GM18507 (cell line): Measurements from ENCODE around the gene SLC38A10.

Source experiments
- DNase-seq: peaks from one replicate; pipeline ENCODE4 v3.0.0; 2011; ENCODE audit warnings: low read depth; ENCODE audit not compliant: insufficient read length; ENCODE audit errors: extremely low spot score
- FAIRE-seq: peaks from 2 replicates; lab custom pipeline; 2011; peaks lifted over from hg19 to GRCh38; lab: Jason Lieb, UNC

Gene SLC38A10

DNA sequence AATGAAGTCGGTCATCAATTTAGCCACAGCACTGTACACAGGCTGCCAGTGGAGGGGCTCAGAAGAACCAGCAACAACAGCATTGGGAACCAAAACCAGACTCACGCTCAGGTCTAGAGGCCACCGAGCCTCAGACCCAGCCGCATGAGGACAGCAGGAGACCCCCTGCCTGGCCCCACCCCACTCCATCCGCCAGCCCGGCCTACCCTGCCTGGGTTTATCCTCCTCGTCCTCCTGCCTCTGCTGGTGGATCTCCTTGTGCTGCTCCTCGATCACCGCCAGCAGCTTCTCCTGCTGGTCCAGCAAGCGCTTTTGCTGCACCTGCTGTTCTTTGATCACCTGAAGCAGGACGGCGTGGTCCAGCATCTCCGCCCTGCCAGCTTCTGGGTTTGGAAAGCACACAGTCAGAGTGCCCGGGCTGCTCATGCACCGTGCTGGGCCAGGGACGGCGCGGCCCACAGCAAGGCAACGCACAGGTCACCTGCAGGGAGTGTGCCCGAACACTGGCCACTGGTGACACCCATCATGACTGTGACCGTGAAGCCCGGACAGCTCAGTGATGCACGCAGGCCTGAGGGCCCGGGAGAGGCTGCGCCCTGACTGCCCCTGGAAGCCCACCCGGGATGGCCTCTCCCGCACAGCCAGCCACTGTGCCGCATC lies 48.3 kb downstream of the SLC38A10 start:
- DNase-seq (no peak), FAIRE-seq (no peak)

- no peak for FAIRE-seq
Measured at GRCh38 chr17:81246343-81246670, 48.8 kb downstream of the SLC38A10 start.

DNA sequence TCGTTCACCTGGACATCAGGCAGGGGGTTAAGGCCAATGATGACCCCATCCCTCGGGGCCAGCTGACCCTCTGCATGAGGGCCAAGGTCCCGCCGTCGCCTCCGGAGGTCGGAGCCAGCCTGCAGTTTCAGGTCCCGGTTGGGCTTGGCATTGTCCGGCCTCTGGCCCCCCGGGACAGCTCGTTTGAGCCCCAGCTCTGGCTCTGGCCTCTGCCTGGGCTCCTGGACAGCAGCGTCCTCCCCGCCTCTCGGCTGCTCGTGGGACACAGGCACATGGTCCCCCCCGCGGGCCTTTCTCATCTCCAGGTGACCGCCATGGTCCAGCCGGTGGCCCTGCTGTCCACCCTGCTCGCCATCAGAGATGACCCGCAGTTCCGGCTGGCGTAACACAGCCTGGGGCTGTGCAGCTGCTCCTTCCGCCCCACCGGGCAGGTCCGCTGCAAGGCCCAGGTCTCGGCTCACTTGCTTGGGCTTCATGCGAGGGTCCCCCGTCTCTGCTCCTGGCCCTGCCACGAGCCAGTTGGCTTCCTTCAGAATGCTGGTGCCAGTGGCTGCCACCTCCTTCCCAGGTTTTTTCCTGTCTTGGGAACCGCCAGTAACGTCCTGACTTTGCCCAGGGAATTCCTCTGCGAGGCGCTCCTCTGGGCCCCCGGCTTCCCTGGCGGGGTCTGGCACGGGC lies 49.3 kb downstream of the SLC38A10 start:
- FAIRE-seq: no peak
- DNase-seq: no peak

More at GRCh38 chr17:81246343-81246670, 48.8 kb downstream of the SLC38A10 start:
- no peak for DNase-seq

- no peak for DNase-seq
- FAIRE-seq: peak; percentile 42
Measured at GRCh38 chr17:81245024-81245664, 50.0 kb downstream of the SLC38A10 start.

- FAIRE-seq: no peak
- DNase-seq: no peak
Measured at GRCh38 chr17:81244358-81245023, 50.6 kb downstream of the SLC38A10 start.

DNA sequence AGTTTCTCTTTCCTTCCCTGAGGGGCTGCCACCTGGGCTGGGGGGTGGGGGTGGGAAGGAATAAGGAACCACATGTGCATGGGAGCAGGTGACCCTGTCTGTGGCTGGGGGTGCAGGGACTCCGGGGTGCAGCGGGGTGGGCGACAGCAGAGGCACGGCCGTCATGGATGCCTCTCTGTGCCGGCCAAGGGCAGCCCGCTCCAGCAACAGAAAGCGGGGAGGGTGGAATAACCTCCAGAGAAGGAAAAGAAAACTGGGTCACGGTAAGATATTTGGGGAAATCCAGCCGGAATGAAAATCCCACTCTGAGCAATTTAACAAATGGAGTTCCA lies 51.8 kb downstream of the SLC38A10 start:
- DNase-seq (no peak), FAIRE-seq (no peak)

DNA sequence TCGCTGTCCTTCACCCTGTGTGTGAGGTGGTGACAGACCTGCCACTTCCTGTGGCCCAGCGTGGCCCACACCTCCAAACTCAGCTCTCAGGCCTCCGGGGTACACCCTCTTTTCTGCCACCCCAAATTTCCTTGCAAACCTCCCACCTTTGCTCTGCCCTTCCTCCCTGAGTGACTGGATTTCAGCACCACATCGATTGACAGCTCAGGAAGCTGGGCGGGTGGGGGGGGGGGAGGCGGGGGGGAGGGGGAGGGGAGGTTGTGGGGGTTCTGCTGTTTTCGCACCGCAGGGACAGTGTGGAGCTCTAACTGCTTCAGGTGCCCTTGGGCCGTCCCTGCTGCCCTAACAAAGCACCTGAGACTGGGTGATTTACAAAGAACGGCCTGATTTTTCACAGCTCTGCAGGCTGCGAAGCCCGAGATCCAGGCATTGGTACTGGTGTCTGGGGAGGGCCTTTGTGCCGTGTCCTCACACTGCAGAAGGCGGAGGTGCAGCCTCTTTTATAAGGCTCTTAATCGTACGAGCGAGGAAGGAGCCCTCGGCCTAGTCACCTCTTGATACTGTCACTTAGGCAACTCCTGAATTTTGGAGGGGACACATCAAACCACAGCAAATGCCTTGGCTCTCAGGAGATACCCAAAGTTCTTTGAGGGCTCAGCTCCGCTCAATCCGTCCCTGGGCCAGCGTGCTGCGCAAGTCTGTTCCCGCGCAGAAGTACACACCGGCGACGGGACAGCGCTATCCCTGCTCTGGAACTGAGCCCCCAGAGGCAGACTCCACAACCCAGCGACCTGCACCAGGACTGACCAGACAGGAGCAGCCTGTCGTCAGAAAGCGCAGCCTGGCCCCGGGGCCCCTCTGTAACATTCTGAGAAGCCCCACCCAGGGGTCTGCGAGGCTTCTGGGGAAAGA lies 52.4 kb downstream of the SLC38A10 start:
- FAIRE-seq: no peak
- no peak for DNase-seq

DNA sequence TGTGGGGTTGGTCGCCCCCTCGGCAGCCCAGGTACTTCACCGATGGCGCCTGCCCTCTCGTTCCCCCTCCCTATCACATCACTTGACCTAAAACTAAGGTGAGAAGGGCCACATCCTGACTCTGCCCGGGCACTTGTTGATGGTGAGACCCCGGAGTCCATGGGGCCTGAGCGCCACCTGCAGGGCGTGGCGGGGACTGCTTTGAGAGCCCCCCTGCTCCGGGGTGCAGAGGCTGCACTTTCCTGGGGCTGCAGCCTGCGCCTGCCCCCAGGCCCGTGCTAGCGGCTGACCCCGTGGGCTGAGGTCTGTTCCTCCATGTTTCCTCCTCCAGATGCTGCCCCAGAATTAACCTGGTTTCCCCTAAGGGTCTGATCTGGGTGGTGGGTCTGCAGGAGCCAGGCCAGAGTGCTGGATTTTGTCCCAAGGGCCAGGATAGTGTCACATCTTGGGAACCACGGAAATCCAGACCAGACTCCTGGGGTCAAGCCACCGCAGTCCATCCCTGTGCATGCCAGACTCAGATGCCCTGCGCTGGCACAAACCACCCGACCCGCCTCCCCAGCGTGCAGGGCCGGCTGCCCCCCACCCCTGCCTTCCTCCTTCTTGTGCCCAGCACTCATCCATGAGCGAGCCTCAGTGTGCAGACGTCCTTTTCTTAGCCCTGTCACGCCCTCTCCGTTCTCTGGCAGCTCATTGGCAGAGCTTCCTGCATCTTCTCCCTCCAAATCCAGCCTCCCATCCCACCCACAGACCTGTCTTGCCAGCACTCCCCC lies 53.3 kb downstream of the SLC38A10 start:
- FAIRE-seq: peak; percentile 67
- DNase-seq: no peak

DNA sequence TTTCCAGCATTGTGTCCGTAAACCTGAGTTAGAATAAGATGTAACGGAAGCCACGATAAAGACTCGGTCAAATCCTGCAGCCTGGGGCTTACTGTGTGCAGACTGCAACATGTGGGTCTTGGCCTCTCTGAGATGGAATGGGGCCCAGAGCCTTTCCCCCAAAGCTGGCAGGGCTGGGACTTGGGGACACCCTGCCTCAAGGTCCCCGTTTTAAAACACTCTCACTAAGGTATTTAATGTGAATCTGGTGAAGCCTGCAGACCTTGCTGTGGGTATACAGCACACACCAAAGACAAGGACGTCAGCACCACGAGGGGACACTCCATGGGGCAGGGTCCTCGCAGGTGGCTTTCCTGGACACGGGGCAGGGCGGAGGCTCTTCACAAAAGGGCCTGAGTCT lies 53.9 kb downstream of the SLC38A10 start:
- FAIRE-seq (no peak), DNase-seq (no peak)

DNA sequence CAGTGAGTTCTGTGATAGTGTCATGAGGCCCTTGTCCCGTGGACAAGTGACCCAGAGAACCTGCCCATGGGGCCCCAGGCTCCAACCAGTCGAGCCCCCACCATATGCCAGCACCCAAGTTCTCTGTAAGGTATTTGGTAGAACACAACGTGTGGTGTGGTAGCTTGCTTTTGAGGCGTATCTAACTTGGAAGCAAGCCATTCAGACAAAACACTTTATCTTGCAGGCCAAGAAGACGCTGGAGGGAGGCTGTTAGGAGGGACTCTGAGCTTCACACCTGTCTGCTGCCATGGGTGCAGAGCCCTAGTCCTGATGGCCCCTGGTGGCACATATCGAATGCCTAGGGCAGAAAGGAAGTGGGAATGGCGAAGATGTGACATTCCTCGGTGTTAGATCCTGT lies 54.3 kb downstream of the SLC38A10 start:
- no peak for DNase-seq
- no peak for FAIRE-seq

GRCh38 chr17:81239714-81240555 lies 55.2 kb downstream of the SLC38A10 start:
- FAIRE-seq: peak; percentile 90
- DNase-seq: no peak

DNA sequence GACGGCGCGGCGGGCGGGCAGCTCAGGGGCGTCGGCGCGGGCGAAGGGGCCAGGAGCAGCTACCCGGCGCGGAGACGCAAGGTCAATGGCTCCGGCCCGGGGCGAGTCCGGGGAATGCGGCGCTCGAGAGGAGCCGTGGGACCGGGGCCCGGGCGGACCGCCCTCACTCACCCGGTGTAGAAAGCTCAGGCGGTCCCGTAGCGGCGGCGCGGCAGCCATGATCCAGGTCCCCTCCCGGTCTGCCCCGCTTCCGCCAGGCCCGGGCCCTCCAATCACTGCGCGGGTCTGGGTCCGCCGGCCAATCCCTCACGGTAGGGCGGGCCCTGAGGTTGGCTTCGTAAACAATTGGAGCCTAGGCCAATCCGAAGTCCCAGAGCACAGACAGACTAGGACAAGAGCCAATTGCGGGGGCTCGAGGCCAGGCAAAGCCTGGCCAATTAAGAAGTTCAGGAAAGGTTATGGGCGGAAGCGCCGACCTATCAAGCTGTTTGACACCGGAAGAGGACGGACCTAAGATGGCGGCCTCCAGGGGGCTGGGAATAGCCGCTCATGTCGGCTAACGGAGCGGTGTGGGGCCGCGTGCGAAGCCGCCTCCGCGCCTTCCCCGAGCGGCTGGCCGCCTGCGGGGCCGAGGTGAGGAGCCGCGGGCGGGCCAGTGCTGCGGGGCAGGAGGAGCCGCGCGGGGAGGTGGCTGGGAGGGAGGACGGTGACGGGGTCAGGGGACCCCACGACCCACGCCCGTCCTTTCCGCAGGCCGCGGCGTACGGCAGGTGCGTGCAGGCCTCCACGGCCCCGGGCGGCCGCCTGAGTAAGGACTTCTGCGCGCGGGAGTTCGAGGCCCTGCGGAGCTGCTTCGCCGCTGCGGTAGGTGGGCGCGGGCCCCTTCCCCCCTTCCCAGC lies 56.0 kb downstream of the SLC38A10 start, which contains the start of the genes NDUFAF8 and TEPSIN:
Gene NDUFAF8, plus strand, starts transcription at position 504 of the 899 bp plus-strand sequence. Its CDS starts 46 bp downstream, at position 550.
Gene TEPSIN, minus strand, starts transcription at position 241 of the 899 bp plus-strand sequence. Its CDS starts 22 bp downstream, at position 219.
- peak; percentile 100 for DNase-seq
- peak; percentile 99 for FAIRE-seq

DNA sequence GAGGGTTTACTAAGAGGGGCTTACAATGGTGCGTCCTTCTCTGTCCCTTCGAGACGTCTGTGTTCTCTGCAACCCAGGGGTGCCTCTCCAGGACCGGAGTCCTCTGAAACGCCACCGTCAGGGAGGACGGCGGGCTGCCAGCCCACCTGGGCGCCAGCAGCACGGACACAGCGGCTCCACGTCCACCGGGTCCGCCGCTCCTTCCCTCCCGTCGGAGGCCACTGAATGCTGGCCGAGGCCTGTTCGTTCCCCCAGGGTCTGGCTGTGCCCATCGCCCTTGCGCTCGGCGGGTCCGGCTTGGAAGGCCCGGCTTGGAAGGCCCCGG lies 56.7 kb downstream of the SLC38A10 start:
- DNase-seq (no peak), FAIRE-seq (no peak)

GRCh38 chr17:81237591-81238489 lies 57.3 kb downstream of the SLC38A10 start:
- no peak for FAIRE-seq
- no peak for DNase-seq

- DNase-seq (no peak), FAIRE-seq (no peak)
Measured at GRCh38 chr17:81236784-81237183, 58.3 kb downstream of the SLC38A10 start.
